ENCODE results near the gene EWSR1.
A peak's percentile ranks its signal among the peaks of the same experiment; 100 is the strongest.
"Not testable (repeated sequence)": the region's sequence is repeated elsewhere in the genome, so short reads cannot be mapped to it uniquely, and the experiment has no call there.

EWSR1 gene, protein sequence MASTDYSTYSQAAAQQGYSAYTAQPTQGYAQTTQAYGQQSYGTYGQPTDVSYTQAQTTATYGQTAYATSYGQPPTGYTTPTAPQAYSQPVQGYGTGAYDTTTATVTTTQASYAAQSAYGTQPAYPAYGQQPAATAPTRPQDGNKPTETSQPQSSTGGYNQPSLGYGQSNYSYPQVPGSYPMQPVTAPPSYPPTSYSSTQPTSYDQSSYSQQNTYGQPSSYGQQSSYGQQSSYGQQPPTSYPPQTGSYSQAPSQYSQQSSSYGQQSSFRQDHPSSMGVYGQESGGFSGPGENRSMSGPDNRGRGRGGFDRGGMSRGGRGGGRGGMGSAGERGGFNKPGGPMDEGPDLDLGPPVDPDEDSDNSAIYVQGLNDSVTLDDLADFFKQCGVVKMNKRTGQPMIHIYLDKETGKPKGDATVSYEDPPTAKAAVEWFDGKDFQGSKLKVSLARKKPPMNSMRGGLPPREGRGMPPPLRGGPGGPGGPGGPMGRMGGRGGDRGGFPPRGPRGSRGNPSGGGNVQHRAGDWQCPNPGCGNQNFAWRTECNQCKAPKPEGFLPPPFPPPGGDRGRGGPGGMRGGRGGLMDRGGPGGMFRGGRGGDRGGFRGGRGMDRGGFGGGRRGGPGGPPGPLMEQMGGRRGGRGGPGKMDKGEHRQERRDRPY

DNA sequence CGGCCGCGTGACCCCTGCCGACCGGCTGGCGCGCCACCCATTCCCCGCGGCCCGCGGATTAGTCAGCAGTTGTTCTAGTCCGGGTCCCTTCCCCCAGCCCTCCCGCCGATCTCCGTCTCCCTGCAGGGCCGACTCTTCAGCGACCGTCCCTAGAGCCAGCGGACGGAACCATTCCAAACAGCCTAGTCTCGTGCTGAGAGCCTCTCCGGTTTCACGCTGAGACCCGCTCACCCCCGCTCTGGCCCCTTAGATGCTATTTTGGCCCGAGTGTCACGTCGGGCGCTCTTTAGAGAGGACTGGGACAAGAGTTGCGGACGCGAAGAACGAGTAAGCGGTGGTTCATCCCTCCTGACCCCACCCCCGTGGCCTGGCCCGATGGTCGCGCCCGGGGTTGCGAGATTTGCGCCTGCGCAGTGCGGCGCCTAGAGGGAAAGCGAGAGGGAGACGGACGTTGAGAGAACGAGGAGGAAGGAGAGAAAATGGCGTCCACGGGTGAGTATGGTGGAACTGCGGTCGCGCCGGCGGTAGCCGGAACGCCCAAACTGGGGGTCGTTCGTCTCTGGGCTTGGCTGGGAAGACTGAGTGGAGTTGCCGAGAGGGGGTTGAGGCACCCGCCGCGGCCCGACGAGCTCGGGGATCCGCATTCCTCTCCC lies at the start of gene EWSR1, which contains the start of gene RHBDD3:
Gene EWSR1 (plus strand): TSS at position 411 of the 653 bp plus-strand sequence. CDS start 69 bp downstream, at position 480.
Gene RHBDD3 (minus strand): TSS at position 124 of the 653 bp plus-strand sequence. CDS start 2,355 bp downstream, outside the sequence.
- H3K9me3 ChIP-seq (ENCODE audit: control insufficient read depth, low read length), result no peaks in the 10 kb centered on the region
- peaks cover 39% of the 10 kb centered on the region for H3K36me3 ChIP-seq (ENCODE audit: control insufficient read depth, insufficient read depth, low read length, severe bottlenecking)
- peak within 1 kb of the TSS; percentile 98 for H3K4me3 ChIP-seq (ENCODE audit: low read length)
- H3K27me3 ChIP-seq (replicated peaks; ENCODE audit: control insufficient read depth, insufficient read depth, low read length), result no peaks in the 10 kb centered on the region
- peak; percentile 98 for DNase-seq (ENCODE audit: low read depth)
- peak within 1 kb of the TSS; percentile 100 for H3K9ac ChIP-seq (ENCODE audit: low read length)
- H3K4me1 ChIP-seq (ENCODE audit: control insufficient read depth, insufficient read depth, low read length), result peaks cover 53% of the 10 kb centered on the region

GRCh38 chr22:29218758-29219408 lies 49.2 kb upstream of the EWSR1 start:
- Histone ChIP-seq H3K27me3 (replicated peaks; ENCODE audit: control insufficient read depth, insufficient read depth, low read length) (peaks cover 13% of the 10 kb centered on the region), H3K4me1 (ENCODE audit: control insufficient read depth, insufficient read depth, low read length) (peaks cover 9% of the 10 kb centered on the region), H3K36me3 (ENCODE audit: control insufficient read depth, insufficient read depth, low read length, severe bottlenecking) (no peaks in the 10 kb centered on the region), H3K9me3 (ENCODE audit: control insufficient read depth, low read length) (no peaks in the 10 kb centered on the region), H3K4me3 (ENCODE audit: low read length) (no peak overlapping the region), H3K9ac (ENCODE audit: low read length) (no peak overlapping the region)
- DNase-seq (ENCODE audit: low read depth), result no peak

- not testable (repeated sequence) for H3K36me3 ChIP-seq (ENCODE audit: control insufficient read depth, insufficient read depth, low read length, severe bottlenecking); H3K4me1 ChIP-seq (ENCODE audit: control insufficient read depth, insufficient read depth, low read length); H3K9ac ChIP-seq (ENCODE audit: low read length); DNase-seq (ENCODE audit: low read depth); H3K9me3 ChIP-seq (ENCODE audit: control insufficient read depth, low read length); H3K4me3 ChIP-seq (ENCODE audit: low read length)
- H3K27me3 ChIP-seq (replicated peaks; ENCODE audit: control insufficient read depth, insufficient read depth, low read length), result peaks cover 13% of the 10 kb centered on the region
These were observed 48.7 kb upstream of the EWSR1 start for GRCh38 chr22:29219409-29219782.

DNA sequence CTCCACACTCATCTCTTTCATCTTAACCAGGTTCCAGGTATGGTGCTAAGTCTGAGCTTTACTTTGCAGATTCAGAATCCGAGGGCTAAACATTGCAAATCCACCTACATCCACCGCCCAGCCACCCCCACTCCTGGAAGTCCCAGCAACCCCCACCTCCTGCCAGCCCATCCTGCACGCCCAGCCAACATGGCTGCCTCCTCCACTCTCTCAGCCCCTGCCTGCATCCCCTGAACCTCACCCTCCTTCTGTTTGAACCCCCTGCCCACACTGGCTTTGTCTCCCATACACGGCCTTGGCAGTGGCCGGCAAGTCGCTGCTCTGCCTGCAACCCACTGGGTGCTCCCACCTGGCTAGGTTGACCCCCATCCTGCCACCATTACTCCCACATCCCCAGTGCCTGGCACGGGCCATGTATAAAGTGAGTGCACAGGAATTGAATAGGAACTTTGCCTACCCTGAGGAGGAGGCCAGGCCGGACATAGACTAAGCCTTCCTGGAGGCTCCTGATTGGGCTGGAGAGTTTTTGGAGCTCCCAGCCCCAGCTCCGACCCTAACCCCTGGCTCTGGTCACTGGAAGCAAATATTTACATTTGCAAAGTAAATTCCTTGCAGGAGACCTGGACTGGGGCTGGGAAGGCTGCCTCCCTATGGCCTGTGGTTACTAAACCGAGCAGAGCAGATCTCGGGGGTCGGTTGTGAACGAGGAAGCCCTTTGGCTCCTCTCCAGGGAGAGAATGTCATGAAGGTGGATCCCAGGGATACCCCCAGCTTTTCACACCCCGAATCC lies 48.0 kb upstream of the EWSR1 start:
- no peaks in the 10 kb centered on the region for H3K36me3 ChIP-seq (ENCODE audit: control insufficient read depth, insufficient read depth, low read length, severe bottlenecking)
- no peak for DNase-seq (ENCODE audit: low read depth)
- H3K4me1 ChIP-seq (ENCODE audit: control insufficient read depth, insufficient read depth, low read length), result peaks cover 9% of the 10 kb centered on the region
- H3K4me3 ChIP-seq (ENCODE audit: low read length), result no peak overlapping the region
- H3K9ac ChIP-seq (ENCODE audit: low read length), result no peak overlapping the region
- H3K9me3 ChIP-seq (ENCODE audit: control insufficient read depth, low read length), result no peaks in the 10 kb centered on the region
- H3K27me3 ChIP-seq (replicated peaks; ENCODE audit: control insufficient read depth, insufficient read depth, low read length), result peaks cover 17% of the 10 kb centered on the region

DNA sequence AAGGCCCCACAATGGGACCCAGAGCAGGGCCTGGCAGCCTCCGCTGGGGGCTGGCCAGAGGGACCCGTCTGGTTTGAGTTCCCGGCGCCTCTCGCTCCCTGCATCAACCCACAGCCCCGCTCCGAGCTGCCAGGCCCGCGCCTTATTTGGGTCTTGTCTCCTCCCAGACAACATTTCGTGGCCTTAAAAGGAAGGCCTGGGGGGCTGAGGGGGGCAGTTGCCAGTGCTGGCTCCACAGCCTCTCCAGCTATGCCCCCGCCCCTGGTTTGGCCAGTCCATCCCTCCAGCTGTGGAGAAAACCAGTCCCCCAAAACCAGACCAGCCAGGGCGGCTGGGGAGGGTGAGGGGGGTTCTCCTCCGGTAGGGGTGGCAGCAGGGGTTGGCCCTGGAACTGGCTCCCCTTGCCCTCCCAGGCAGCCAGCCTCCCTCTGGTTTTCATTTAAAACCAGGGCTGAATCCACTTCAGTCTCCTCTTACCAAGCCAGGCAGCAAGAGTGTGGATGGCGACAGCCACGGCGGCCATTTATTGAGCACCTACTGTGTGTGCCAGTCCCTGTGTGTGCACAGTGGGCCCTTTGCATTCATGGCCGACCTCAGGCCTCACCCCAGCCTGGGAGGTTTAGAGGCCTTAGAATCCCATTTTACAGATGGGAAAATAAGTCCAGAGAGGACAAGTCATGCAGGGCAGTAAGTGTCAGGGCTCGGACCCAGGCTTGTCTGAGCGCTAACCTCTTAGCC lies 43.8 kb upstream of the EWSR1 start:
- H3K4me3 ChIP-seq (ENCODE audit: low read length), result no peak overlapping the region
- no peak overlapping the region for H3K9ac ChIP-seq (ENCODE audit: low read length)
- H3K27me3 ChIP-seq (replicated peaks; ENCODE audit: control insufficient read depth, insufficient read depth, low read length), result peaks cover 17% of the 10 kb centered on the region
- H3K9me3 ChIP-seq (ENCODE audit: control insufficient read depth, low read length), result no peaks in the 10 kb centered on the region
- DNase-seq (ENCODE audit: low read depth), result no peak
- H3K4me1 ChIP-seq (ENCODE audit: control insufficient read depth, insufficient read depth, low read length), result no peaks in the 10 kb centered on the region
- H3K36me3 ChIP-seq (ENCODE audit: control insufficient read depth, insufficient read depth, low read length, severe bottlenecking), result no peaks in the 10 kb centered on the region

DNA sequence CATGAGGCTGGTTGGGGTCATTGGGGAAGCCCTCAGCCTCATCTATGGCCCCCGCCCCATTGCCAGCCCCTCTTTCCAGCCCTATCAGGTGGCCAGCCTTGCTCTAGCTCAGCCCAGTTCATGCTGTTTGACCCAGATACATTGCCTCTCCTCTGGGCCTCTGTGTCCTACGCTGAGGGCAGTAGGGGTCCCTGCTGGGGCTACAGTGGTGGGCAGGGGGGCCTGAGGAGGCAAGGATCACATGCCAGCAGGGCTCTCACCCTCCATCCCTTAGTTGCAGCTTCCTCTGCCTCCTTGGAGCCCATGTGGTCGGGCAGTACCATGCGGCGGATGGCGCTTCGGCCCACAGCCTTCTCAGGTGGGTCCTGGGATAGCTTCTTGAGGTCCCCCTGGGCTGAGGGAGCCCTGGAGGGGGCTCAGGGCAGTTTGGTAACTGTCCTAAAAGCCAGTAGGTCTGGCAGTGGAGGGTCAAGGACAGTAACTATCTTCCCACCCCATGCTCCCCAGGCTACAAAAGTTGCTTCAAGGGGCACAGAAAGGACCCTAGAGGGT lies 43.1 kb upstream of the EWSR1 start:
- no peak for DNase-seq (ENCODE audit: low read depth)
- no peaks in the 10 kb centered on the region for H3K36me3 ChIP-seq (ENCODE audit: control insufficient read depth, insufficient read depth, low read length, severe bottlenecking)
- H3K27me3 ChIP-seq (replicated peaks; ENCODE audit: control insufficient read depth, insufficient read depth, low read length), result peaks cover 17% of the 10 kb centered on the region
- no peaks in the 10 kb centered on the region for H3K4me1 ChIP-seq (ENCODE audit: control insufficient read depth, insufficient read depth, low read length)
- H3K9me3 ChIP-seq (ENCODE audit: control insufficient read depth, low read length), result no peaks in the 10 kb centered on the region
- H3K4me3 ChIP-seq (ENCODE audit: low read length), result no peak overlapping the region
- H3K9ac ChIP-seq (ENCODE audit: low read length), result no peak overlapping the region

DNA sequence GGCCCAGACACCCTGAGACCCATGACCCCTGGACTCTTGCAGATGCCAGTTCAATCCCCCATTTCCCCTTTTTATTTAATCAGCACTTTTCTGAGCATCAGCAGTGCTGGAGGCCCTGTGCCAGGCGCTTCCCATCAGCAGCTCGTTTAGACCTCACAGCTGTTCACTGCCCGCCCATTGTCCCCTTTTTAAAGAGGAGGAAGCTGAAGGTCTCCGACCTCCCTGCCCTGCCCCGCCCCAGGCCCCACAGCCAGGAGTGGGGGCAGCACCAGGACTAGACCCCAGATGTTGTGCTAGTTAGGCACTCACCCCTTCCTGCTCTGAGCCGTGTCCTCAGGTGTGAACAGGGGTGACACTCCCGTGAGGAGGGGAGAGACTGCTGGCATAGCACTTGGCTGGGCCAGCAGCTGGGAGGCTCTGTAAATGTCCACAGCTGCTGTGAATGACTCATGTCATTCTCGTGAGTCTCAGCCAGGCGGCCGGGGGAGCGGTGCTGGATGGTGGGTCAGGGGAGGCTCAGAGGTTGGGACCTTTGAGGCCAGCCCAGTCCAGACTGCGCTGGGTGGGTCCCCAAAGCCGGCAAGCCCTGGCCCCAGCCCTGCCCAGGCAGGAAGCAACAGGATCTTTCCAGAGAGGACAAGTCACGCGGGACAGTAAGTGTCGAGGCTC lies 42.5 kb upstream of the EWSR1 start:
- Histone ChIP-seq H3K4me3 (ENCODE audit: low read length) (no peak overlapping the region), H3K4me1 (ENCODE audit: control insufficient read depth, insufficient read depth, low read length) (no peaks in the 10 kb centered on the region), H3K9me3 (ENCODE audit: control insufficient read depth, low read length) (no peaks in the 10 kb centered on the region), H3K36me3 (ENCODE audit: control insufficient read depth, insufficient read depth, low read length, severe bottlenecking) (no peaks in the 10 kb centered on the region), H3K27me3 (replicated peaks; ENCODE audit: control insufficient read depth, insufficient read depth, low read length) (peaks cover 12% of the 10 kb centered on the region), H3K9ac (ENCODE audit: low read length) (no peak overlapping the region)
- DNase-seq (ENCODE audit: low read depth), result peak; percentile 45

- Histone ChIP-seq H3K9me3 (ENCODE audit: control insufficient read depth, low read length) (no peaks in the 10 kb centered on the region), H3K4me1 (ENCODE audit: control insufficient read depth, insufficient read depth, low read length) (no peaks in the 10 kb centered on the region), H3K4me3 (ENCODE audit: low read length) (no peak overlapping the region), H3K9ac (ENCODE audit: low read length) (no peak overlapping the region), H3K36me3 (ENCODE audit: control insufficient read depth, insufficient read depth, low read length, severe bottlenecking) (no peaks in the 10 kb centered on the region), H3K27me3 (replicated peaks; ENCODE audit: control insufficient read depth, insufficient read depth, low read length) (peaks cover 12% of the 10 kb centered on the region)
- no peak for DNase-seq (ENCODE audit: low read depth)
These were observed 41.6 kb upstream of the EWSR1 start for GRCh38 chr22:29226351-29226981.

DNA sequence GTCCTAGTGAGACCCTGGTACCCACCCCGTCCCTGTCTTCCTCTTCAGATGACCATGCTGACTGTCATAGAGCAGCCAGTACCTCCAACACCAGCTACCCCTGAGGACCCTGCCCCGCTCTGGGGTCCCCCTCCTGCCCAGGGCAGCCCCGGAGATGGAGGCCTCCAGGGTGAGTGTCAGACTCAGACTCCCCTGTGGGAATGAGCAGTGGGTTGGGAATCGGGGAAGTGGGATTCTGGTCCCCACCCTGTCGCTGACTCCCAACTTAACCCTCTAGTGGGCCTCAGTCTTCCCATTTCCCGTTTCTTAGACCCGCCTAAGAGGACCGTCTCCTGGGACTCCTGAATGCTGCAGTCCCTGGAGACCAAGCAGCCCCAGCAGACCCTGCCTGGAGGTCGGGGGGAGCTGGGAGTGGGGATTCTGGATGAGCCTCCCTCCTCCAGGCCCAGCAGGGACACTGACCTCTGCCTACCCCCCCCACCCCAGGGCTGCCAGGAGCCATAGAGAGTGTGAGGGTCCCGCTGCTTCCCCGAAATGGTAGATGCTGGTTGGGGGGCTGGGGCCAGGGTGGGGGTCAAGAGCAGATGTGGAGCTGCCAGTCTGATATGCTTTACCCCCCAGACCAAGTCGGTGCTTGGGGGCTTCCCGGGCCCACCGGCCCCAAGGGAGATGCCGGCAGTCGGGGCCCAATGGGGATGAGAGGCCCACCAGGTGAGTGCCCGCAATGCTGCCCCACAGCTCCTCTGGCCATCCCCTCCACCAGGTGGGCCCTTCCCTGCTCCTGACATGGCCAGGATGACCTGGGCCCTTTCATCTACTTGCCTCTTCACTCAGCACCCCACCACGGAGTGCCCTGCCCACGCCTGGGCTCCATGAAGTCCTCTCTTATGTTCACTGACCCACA lies 36.8 kb upstream of the EWSR1 start:
- Histone ChIP-seq H3K4me3 (ENCODE audit: low read length) (no peak overlapping the region), H3K9ac (ENCODE audit: low read length) (no peak overlapping the region), H3K4me1 (ENCODE audit: control insufficient read depth, insufficient read depth, low read length) (no peaks in the 10 kb centered on the region), H3K36me3 (ENCODE audit: control insufficient read depth, insufficient read depth, low read length, severe bottlenecking) (no peaks in the 10 kb centered on the region), H3K27me3 (replicated peaks; ENCODE audit: control insufficient read depth, insufficient read depth, low read length) (peaks cover 10% of the 10 kb centered on the region), H3K9me3 (ENCODE audit: control insufficient read depth, low read length) (peaks cover 12% of the 10 kb centered on the region)
- no peak for DNase-seq (ENCODE audit: low read depth)
